ENCODE results near the gene CDK2AP2. TPM values are rescaled to one million over a fixed set of nuclear protein-coding genes. Genes with fewer than 3 reads are reported as not detected.

Gene CDK2AP2
- total and polyA plus RNA-seq, 2 donors (not counting 1 experiment from before 2014, with no cell fraction given), result 62.7 to 112 TPM

DNA sequence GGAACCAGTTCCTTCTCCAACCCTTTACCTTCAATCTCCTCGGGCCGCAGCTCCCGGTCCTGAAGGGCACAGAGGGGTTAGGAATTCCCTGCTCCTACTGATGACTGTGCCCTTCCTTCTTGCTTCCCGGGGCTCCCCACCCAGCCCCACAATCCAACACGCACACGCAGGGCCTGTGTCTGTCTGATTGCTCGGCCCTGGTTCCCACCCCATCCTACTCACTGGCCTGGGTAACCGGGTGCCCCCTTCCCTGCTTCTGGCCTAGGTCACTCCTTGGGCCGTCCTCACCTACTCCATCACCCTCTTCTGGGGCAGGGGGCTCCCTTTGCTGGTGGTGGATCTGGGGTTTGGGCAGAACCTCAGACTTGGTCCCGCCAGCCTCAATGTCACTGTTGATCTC is 14.0 kb upstream of the CDK2AP2 start:
- Mint-ChIP-seq H3K4me3 (no peak overlapping the region), H3K9me3 (ENCODE audit: insufficient read depth) (no peaks in the 10 kb centered on the region), H3K4me1 (no peaks in the 10 kb centered on the region), H3K27ac (no peak overlapping the region), H3K27me3 (peaks cover 24% of the 10 kb centered on the region)
- Histone ChIP-seq H4K20me1 (ENCODE audit: control insufficient read depth, insufficient read depth, low read length, poor library complexity, severe bottlenecking) (no peaks in the 10 kb centered on the region), H3K27me3 (replicated peaks in 1 of 4; ENCODE audit: control extremely low read depth in 1 of 4, control insufficient read depth in 3 of 4, insufficient read depth in 4 of 4, low read length in 3 of 4) (peaks cover 0 to 14% (median 2%) of the 10 kb centered on the region in 4 experiments), H2AFZ (ENCODE audit: insufficient read depth, low read depth, low read length, poor library complexity, severe bottlenecking) (no peak overlapping the region), H3K9me3 (ENCODE audit: control extremely low read depth in 1 of 3, control insufficient read depth in 2 of 3, insufficient read depth in 1 of 3, low read length in 2 of 3) (peaks cover 0 to 8% (median 0%) of the 10 kb centered on the region in 3 donors), H3K36me3 (replicated peaks in 1 of 2; ENCODE audit: control extremely low read depth in 1 of 2, control insufficient read depth in 1 of 2, extremely low read depth in 1 of 2, insufficient read depth in 2 of 2, low read length in 1 of 2) (no peaks in the 10 kb centered on the region), H3K4me1 (ENCODE audit: control insufficient read depth in 2 of 2, insufficient read depth in 2 of 2, low read length in 2 of 2) (no peaks in the 10 kb centered on the region), H3K27ac (ENCODE audit: low read length in 2 of 2) (no peak overlapping the region), H3K4me2 (replicated peaks; ENCODE audit: low read depth, low read length, poor library complexity, severe bottlenecking) (no peak overlapping the region), H3K79me2 (ENCODE audit: control insufficient read depth, insufficient read depth, low read length) (no peaks in the 10 kb centered on the region), H3K4me3 (ENCODE audit: control extremely low read depth in 1 of 5, extremely low read depth in 1 of 5, insufficient read depth in 1 of 5, low read depth in 2 of 5, low read length in 4 of 5) (no peak overlapping the region), H3K9ac (ENCODE audit: low read length) (no peak overlapping the region)
- intact Hi-C loops (cut with micrococcal nuclease), result no loop called here
- ChIA-PET POLR2A (no interaction called here), CTCF (no interaction called here)
- ATAC-seq (ENCODE audit: low read depth), result no peak
- WGBS (ENCODE audit: insufficient coverage), result 93% methylated on average over 7 of the region's 10 CpGs
- no peak for DNase-seq
- TF ChIP-seq, protein P1, sequence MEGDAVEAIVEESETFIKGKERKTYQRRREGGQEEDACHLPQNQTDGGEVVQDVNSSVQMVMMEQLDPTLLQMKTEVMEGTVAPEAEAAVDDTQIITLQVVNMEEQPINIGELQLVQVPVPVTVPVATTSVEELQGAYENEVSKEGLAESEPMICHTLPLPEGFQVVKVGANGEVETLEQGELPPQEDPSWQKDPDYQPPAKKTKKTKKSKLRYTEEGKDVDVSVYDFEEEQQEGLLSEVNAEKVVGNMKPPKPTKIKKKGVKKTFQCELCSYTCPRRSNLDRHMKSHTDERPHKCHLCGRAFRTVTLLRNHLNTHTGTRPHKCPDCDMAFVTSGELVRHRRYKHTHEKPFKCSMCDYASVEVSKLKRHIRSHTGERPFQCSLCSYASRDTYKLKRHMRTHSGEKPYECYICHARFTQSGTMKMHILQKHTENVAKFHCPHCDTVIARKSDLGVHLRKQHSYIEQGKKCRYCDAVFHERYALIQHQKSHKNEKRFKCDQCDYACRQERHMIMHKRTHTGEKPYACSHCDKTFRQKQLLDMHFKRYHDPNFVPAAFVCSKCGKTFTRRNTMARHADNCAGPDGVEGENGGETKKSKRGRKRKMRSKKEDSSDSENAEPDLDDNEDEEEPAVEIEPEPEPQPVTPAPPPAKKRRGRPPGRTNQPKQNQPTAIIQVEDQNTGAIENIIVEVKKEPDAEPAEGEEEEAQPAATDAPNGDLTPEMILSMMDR (IDR thresholded peaks at IDR 0.05), result no peak
- TF ChIP-seq EZH2 (IDR thresholded peaks at IDR 0.05; ENCODE audit: borderline replicate concordance, insufficient read depth, low read depth, low read length, poor library complexity, severe bottlenecking), result no peak

DNA sequence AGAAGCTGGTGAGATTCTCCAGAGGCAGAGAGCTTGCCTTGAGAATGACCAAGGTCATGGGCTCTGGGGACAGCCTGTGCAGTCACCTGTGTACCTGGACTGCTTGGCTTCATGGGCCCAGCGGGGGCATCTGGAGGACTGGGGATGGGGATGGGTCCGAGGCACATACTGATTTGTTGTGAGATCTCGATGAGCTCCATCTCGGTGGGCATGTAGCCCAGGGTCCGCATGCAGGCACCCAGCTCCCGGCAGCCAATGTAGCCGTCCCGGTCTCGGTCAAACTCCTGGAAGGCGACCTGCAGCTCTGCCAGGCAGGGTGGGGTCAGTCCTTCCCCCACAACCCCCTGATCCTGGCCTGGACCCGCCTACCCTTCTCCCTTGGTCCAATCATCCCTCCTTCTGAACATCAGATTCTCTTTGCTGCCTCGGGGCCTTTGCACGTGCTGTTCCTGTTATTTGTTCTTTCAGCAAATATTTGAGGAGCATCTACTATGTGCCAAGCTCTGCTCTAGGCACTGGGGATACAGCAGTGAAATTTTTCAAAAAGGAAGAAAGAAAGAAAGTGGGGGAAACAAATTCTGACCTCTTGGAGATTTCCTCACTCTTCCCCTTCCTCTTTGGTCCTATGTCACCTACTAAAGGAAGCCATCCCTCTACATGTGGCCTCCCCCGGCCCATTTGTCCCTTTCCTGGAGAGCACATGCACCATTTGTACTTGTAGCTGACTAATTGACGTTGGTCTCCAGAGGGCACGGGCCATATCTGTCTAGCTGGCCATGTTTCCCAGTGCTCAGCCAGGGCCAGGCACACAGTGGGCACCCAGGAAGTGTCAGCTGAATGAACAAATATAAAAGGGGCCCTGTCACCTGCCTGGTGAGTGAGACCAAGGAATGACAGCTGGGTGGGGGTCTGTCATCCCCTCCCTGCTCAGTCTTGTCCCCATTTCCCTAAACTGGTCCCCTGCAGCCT is 13.2 kb upstream of the CDK2AP2 start:
- ChIA-PET POLR2A (no interaction called here), CTCF (interaction anchor here (1.0 kb wide), 1 partner anchor 51 kb away, joined by 3 read pairs; no protein-coding TSS in a partner anchor)
- DNase-seq (no peak), ATAC-seq (ENCODE audit: low read depth) (no peak)
- H3K27ac ChIP-seq (ENCODE audit: low read length in 2 of 2), result no peak overlapping the region
- no peak overlapping the region for H2AFZ ChIP-seq (ENCODE audit: insufficient read depth, low read depth, low read length, poor library complexity, severe bottlenecking)
- no peaks in the 10 kb centered on the region for H3K79me2 ChIP-seq (ENCODE audit: control insufficient read depth, insufficient read depth, low read length)
- TF ChIP-seq EZH2 (IDR thresholded peaks at IDR 0.05; ENCODE audit: borderline replicate concordance, insufficient read depth, low read depth, low read length, poor library complexity, severe bottlenecking), result no peak
- TF ChIP-seq, protein P1 (IDR thresholded peaks at IDR 0.05), result no peak
- no peaks in the 10 kb centered on the region for H3K4me1 ChIP-seq (ENCODE audit: control insufficient read depth in 2 of 2, insufficient read depth in 2 of 2, low read length in 2 of 2)
- H3K9me3 Mint-ChIP-seq (ENCODE audit: insufficient read depth), result no peaks in the 10 kb centered on the region
- H3K27me3 Mint-ChIP-seq, result peaks cover 18% of the 10 kb centered on the region
- no peak overlapping the region for H3K4me3 Mint-ChIP-seq
- no peaks in the 10 kb centered on the region for H3K36me3 ChIP-seq (replicated peaks in 1 of 2; ENCODE audit: control extremely low read depth in 1 of 2, control insufficient read depth in 1 of 2, extremely low read depth in 1 of 2, insufficient read depth in 2 of 2, low read length in 1 of 2)
- no peak overlapping the region for H3K4me2 ChIP-seq (replicated peaks; ENCODE audit: low read depth, low read length, poor library complexity, severe bottlenecking)
- intact Hi-C loops (cut with micrococcal nuclease), result no loop called here
- H3K27me3 ChIP-seq (replicated peaks in 1 of 4; ENCODE audit: control extremely low read depth in 1 of 4, control insufficient read depth in 3 of 4, insufficient read depth in 4 of 4, low read length in 3 of 4), result peaks cover 0 to 18% (median 2%) of the 10 kb centered on the region in 4 experiments
- H3K27ac Mint-ChIP-seq, result no peak overlapping the region
- WGBS (ENCODE audit: insufficient coverage), result 88% methylated on average over 15 of the region's 16 CpGs
- H3K4me3 ChIP-seq (ENCODE audit: control extremely low read depth in 1 of 5, extremely low read depth in 1 of 5, insufficient read depth in 1 of 5, low read depth in 2 of 5, low read length in 4 of 5), result no peak overlapping the region
- peaks cover 0 to 8% (median 0%) of the 10 kb centered on the region in 3 donors for H3K9me3 ChIP-seq (ENCODE audit: control extremely low read depth in 1 of 3, control insufficient read depth in 2 of 3, insufficient read depth in 1 of 3, low read length in 2 of 3)
- H4K20me1 ChIP-seq (ENCODE audit: control insufficient read depth, insufficient read depth, low read length, poor library complexity, severe bottlenecking), result no peaks in the 10 kb centered on the region
- no peaks in the 10 kb centered on the region for H3K4me1 Mint-ChIP-seq
- H3K9ac ChIP-seq (ENCODE audit: low read length), result no peak overlapping the region
